ENCODE measurements around the gene MAMDC4.
"Not testable (repeated sequence)": the region's sequence is repeated elsewhere in the genome, so short reads cannot be mapped to it uniquely, and the experiment has no call there.

DNA sequence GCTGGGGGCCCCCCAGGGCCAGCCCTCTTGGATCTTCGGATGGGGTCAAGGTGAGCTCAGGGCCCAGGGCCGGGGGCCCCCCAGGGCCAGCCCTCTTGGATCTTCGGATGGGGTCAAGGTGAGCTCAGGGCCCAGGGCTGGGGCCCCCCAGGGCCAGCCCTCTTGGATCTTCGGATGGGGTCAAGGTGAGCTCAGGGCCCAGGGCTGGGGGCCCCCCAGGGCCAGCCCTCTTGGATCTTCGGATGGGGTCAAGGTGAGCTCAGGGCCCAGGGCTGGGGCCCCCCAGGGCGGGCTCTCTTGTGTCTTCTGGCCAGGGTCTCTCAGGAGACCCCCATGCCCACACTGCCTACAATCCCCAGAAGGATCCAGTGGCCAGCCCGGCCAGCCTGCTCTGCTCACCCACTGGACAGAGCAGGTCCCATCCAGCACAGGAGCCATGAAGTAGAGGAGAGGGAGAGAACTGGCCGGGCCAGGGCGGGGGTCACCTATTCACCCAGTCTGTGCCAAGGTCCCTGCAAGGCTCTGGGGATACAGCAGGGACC is 49.1 kb upstream of the MAMDC4 start:
- TF ChIP-seq, protein P1, sequence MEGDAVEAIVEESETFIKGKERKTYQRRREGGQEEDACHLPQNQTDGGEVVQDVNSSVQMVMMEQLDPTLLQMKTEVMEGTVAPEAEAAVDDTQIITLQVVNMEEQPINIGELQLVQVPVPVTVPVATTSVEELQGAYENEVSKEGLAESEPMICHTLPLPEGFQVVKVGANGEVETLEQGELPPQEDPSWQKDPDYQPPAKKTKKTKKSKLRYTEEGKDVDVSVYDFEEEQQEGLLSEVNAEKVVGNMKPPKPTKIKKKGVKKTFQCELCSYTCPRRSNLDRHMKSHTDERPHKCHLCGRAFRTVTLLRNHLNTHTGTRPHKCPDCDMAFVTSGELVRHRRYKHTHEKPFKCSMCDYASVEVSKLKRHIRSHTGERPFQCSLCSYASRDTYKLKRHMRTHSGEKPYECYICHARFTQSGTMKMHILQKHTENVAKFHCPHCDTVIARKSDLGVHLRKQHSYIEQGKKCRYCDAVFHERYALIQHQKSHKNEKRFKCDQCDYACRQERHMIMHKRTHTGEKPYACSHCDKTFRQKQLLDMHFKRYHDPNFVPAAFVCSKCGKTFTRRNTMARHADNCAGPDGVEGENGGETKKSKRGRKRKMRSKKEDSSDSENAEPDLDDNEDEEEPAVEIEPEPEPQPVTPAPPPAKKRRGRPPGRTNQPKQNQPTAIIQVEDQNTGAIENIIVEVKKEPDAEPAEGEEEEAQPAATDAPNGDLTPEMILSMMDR (conservative IDR thresholded peaks at IDR 0.05; ENCODE audit: low read depth in 2 of 2) = not testable (repeated sequence)
- not testable (repeated sequence) for TF ChIP-seq EZH2 (IDR thresholded peaks at IDR 0.05; ENCODE audit: low read depth, unreplicated experiment); ETS1 (IDR thresholded peaks at IDR 0.05); EZH2phosphoT487 (IDR thresholded peaks at IDR 0.05; ENCODE audit: unreplicated experiment); JUNB (IDR thresholded peaks at IDR 0.05; ENCODE audit: unreplicated experiment); POLR2AphosphoS5 (IDR thresholded peaks at IDR 0.05; ENCODE audit: low read depth); ZNF331 (CRISPR knock-in tag; IDR thresholded peaks at IDR 0.05; ENCODE audit: low read depth); CREB1 (CRISPR knock-in tag; IDR thresholded peaks at IDR 0.05; ENCODE audit: low read depth); ZNF462 (CRISPR knock-in tag; IDR thresholded peaks at IDR 0.05)
- TF ChIP-seq, protein P2, sequence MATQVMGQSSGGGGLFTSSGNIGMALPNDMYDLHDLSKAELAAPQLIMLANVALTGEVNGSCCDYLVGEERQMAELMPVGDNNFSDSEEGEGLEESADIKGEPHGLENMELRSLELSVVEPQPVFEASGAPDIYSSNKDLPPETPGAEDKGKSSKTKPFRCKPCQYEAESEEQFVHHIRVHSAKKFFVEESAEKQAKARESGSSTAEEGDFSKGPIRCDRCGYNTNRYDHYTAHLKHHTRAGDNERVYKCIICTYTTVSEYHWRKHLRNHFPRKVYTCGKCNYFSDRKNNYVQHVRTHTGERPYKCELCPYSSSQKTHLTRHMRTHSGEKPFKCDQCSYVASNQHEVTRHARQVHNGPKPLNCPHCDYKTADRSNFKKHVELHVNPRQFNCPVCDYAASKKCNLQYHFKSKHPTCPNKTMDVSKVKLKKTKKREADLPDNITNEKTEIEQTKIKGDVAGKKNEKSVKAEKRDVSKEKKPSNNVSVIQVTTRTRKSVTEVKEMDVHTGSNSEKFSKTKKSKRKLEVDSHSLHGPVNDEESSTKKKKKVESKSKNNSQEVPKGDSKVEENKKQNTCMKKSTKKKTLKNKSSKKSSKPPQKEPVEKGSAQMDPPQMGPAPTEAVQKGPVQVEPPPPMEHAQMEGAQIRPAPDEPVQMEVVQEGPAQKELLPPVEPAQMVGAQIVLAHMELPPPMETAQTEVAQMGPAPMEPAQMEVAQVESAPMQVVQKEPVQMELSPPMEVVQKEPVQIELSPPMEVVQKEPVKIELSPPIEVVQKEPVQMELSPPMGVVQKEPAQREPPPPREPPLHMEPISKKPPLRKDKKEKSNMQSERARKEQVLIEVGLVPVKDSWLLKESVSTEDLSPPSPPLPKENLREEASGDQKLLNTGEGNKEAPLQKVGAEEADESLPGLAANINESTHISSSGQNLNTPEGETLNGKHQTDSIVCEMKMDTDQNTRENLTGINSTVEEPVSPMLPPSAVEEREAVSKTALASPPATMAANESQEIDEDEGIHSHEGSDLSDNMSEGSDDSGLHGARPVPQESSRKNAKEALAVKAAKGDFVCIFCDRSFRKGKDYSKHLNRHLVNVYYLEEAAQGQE (IDR thresholded peaks at IDR 0.05; ENCODE audit: unreplicated experiment) = not testable (repeated sequence)

Data from GM23338 (cell line).